T-cell (primary cell): ENCODE results near the gene PDS5A. TPM values are rescaled to one million over a fixed set of nuclear protein-coding genes. Genes with fewer than 3 reads are reported as not detected.
A peak's percentile ranks its signal among the peaks of the same experiment; 100 is the strongest.

Experiments used
- ATAC-seq, 4 experiments: fragments of 200-7000 bp in 3 of 4; fragments of 150-1000 bp in 1 of 4; cut with Tn5 transposase; replicated peaks in 1 of 4; 1 replicate in 3 of 4; 2 replicates in 1 of 4; pipeline ENCODE4 v1.10.0; 2021; ENCODE audit warnings: moderate library complexity in 3 of 4, mild to moderate bottlenecking in 2 of 4, moderate number of reproducible peaks in 1 of 4
- CTCF ChIA-PET, 2 donors: fragments of 300-600 bp; sonication (Branson Sonifier 250); formaldehyde crosslinking; loops; one replicate each; lab custom pipeline; 2022; ENCODE audit warnings: antibody characterized with exemption in 2 of 2; lab: Charles Lee
- POLR2A ChIA-PET, 2 donors: fragments of 300-600 bp; sonication (Branson Sonifier 250); formaldehyde crosslinking; loops; one replicate each; lab custom pipeline; 2022; ENCODE audit warnings: antibody characterized with exemption in 2 of 2; lab: Charles Lee
- DNase-seq, 35 experiments: peaks; one replicate each; pipeline versions ENCODE4 v3.0.0 to v3.0.0-alpha.2; 2013 to 2023
- H3K27ac ChIP-seq: one replicate; pipeline ENCODE4 v1.5.1; 2013; ENCODE audit warnings: low read length
- H3K27me3 ChIP-seq, 2 experiments: replicated peaks in 1 of 2; 1 replicate in 1 of 2; 2 replicates in 1 of 2; pipeline versions ENCODE4 v1.6.1 to v1.7.0; 2013; ENCODE audit warnings: low read length in 1 of 2, mixed read lengths in 1 of 2; ENCODE audit not compliant: control insufficient read depth in 2 of 2, insufficient read depth in 2 of 2; ENCODE audit errors: extremely low read depth in 1 of 2
- H3K36me3 ChIP-seq, 2 donors: 1 replicate in 1 of 2; 2 replicates in 1 of 2; pipeline versions ENCODE4 v1.6.1 to v1.7.0; 2013; ENCODE audit warnings: low read length in 1 of 2; ENCODE audit not compliant: control insufficient read depth in 2 of 2, insufficient read depth in 1 of 2; ENCODE audit errors: extremely low read depth in 1 of 2
- H3K4me1 ChIP-seq, 2 experiments: 1 replicate in 1 of 2; 2 replicates in 1 of 2; pipeline versions ENCODE4 v1.6.1 to v1.7.0; 2013; ENCODE audit warnings: low read length in 2 of 2, mixed read lengths in 1 of 2; ENCODE audit not compliant: insufficient read depth in 2 of 2, control insufficient read depth in 1 of 2; ENCODE audit errors: extremely low read depth in 1 of 2
- H3K4me3 ChIP-seq, 2 donors: 1 replicate in 1 of 2; 2 replicates in 1 of 2; pipeline versions ENCODE4 v1.5.1 to v1.7.0; 2013; ENCODE audit warnings: mild to moderate bottlenecking in 2 of 2, low read length in 1 of 2, moderate library complexity in 1 of 2; ENCODE audit not compliant: control insufficient read depth in 1 of 2; ENCODE audit errors: extremely low read depth in 1 of 2
- H3K9me3 ChIP-seq: 2 replicates; pipeline ENCODE4 v1.7.0; 2013
- H3K27ac Mint-ChIP-seq, 2 donors: one replicate each; pipeline ENCODE4 v1.8.0; 2020 to 2021; ENCODE audit warnings: mild to moderate bottlenecking in 2 of 2, mixed read lengths in 2 of 2
- H3K27me3 Mint-ChIP-seq, 2 donors: one replicate each; pipeline ENCODE4 v1.8.0; 2021 to 2022; ENCODE audit warnings: mixed read lengths in 2 of 2
- H3K36me3 Mint-ChIP-seq: one replicate; pipeline ENCODE4 v1.8.0; 2021; ENCODE audit warnings: mixed read lengths
- H3K4me1 Mint-ChIP-seq, 3 donors: one replicate each; pipeline ENCODE4 v1.8.0; 2020 to 2022; ENCODE audit warnings: mixed read lengths in 3 of 3, mild to moderate bottlenecking in 1 of 3
- H3K4me3 Mint-ChIP-seq, 3 donors: one replicate each; pipeline ENCODE4 v1.8.0; 2020 to 2022; ENCODE audit warnings: mild to moderate bottlenecking in 3 of 3, mixed read lengths in 3 of 3, moderate library complexity in 3 of 3
- H3K9me3 Mint-ChIP-seq, 3 donors: one replicate each; pipeline ENCODE4 v1.8.0; 2020 to 2022; ENCODE audit warnings: mixed read lengths in 3 of 3
- WGBS: methylation state at CpG from one replicate; pipeline ENCODE4 v1.1.5; 2013; ENCODE audit warnings: missing lambda C conversion rate; ENCODE audit not compliant: insufficient coverage; 5-methylcytosine and 5-hydroxymethylcytosine counted together
- total RNA-seq, 35 experiments: library from RNA in 6 of 35; stranded (reverse) in 6 of 35; fragments of 120-200 nt in 1 of 35; gene quantifications; one replicate each; pipeline versions ENCODE4 v1.2.1 to v1.2.4 and lab custom pipeline; 2013 to 2026

PDS5A gene
- total RNA-seq, 5 donors from 2014 or later (not counting 1 experiment from before 2014, with no cell fraction given), result 73.5 to 113 (median 88.5) TPM

GRCh38 chr4:39834269-39834668, 143.4 kb downstream of the PDS5A start:
- no peaks in the 10 kb centered on the region for H3K9me3 Mint-ChIP-seq
- peaks cover 53% of the 10 kb centered on the region for H3K36me3 Mint-ChIP-seq
- Histone ChIP-seq H3K36me3 (peaks cover 5 to 73% of the 10 kb centered on the region in 2 donors), H3K9me3 (no peaks in the 10 kb centered on the region), H3K27me3 (no peaks in the 10 kb centered on the region), H3K27ac (no peak overlapping the region), H3K4me1 (no peaks in the 10 kb centered on the region), H3K4me3 (no peak overlapping the region)
- no CpG with 5 or more reads among the region's 1 CpG for WGBS
- H3K4me1 Mint-ChIP-seq, result no peaks in the 10 kb centered on the region
- H3K4me3 Mint-ChIP-seq, result no peak overlapping the region
- POLR2A ChIA-PET, result interaction anchor here in 1 of 2 donors (0.6 kb wide), 1 partner anchor 140 kb away, joined by 6 read pairs; no protein-coding TSS in a partner anchor
- no peaks in the 10 kb centered on the region for H3K27me3 Mint-ChIP-seq
- H3K27ac Mint-ChIP-seq, result no peak overlapping the region
- no peak for ATAC-seq
- no peak for DNase-seq
- CTCF ChIA-PET, result no interaction called here

- ATAC-seq, result no peak
These were observed 151.9 kb downstream of the PDS5A start for GRCh38 chr4:39825741-39826231.

GRCh38 chr4:39825090-39825489, 152.6 kb downstream of the PDS5A start:
- H3K27ac Mint-ChIP-seq, result no peak overlapping the region
- ATAC-seq (no peak), DNase-seq (no peak)
- Histone ChIP-seq H3K27me3 (no peaks in the 10 kb centered on the region), H3K4me1 (no peaks in the 10 kb centered on the region), H3K36me3 (peaks cover 2 to 46% of the 10 kb centered on the region in 2 donors), H3K9me3 (no peaks in the 10 kb centered on the region), H3K27ac (no peak overlapping the region), H3K4me3 (no peak overlapping the region)
- no peaks in the 10 kb centered on the region for H3K9me3 Mint-ChIP-seq
- no peaks in the 10 kb centered on the region for H3K27me3 Mint-ChIP-seq
- ChIA-PET CTCF (no interaction called here), POLR2A (no interaction called here)
- no peak overlapping the region for H3K4me3 Mint-ChIP-seq
- peaks cover 39% of the 10 kb centered on the region for H3K36me3 Mint-ChIP-seq
- no peaks in the 10 kb centered on the region for H3K4me1 Mint-ChIP-seq
- WGBS, result 100% methylated on average over 3 of the region's 3 CpGs

More at GRCh38 chr4:39825741-39826231, 151.9 kb downstream of the PDS5A start:
- Histone ChIP-seq H3K27me3 (no peaks in the 10 kb centered on the region), H3K9me3 (no peaks in the 10 kb centered on the region), H3K36me3 (peaks cover 3 to 51% of the 10 kb centered on the region in 2 donors), H3K4me3 (no peak overlapping the region), H3K27ac (no peak overlapping the region), H3K4me1 (no peaks in the 10 kb centered on the region)
- Mint-ChIP-seq H3K9me3 (no peaks in the 10 kb centered on the region), H3K36me3 (peaks cover 43% of the 10 kb centered on the region), H3K4me1 (no peaks in the 10 kb centered on the region), H3K27me3 (no peaks in the 10 kb centered on the region), H3K27ac (no peak overlapping the region), H3K4me3 (no peak overlapping the region)
- POLR2A ChIA-PET, result interaction anchor here in 1 of 2 donors (0.6 kb wide), 1 partner anchor 426 kb away, joined by 3 read pairs; no protein-coding TSS in a partner anchor
- 96% methylated on average over 4 of the region's 7 CpGs for WGBS
- no peak for DNase-seq
- CTCF ChIA-PET, result interaction anchor here in 1 of 2 donors (0.7 kb wide), 1 partner anchor 27 kb away, joined by 3 read pairs; no protein-coding TSS in a partner anchor

GRCh38 chr4:39823191-39823590, 154.5 kb downstream of the PDS5A start:
- no CpG with 5 or more reads among the region's 2 CpGs for WGBS
- ChIA-PET CTCF (no interaction called here), POLR2A (interaction anchor here in 1 of 2 donors (0.7 kb wide), 1 partner anchor 687 kb away, joined by 3 read pairs; no protein-coding TSS in a partner anchor)

GRCh38 chr4:39822662-39823061, 155.0 kb downstream of the PDS5A start:
- Mint-ChIP-seq H3K4me1 (no peaks in the 10 kb centered on the region), H3K27ac (no peak overlapping the region), H3K4me3 (no peak overlapping the region), H3K9me3 (no peaks in the 10 kb centered on the region), H3K36me3 (peaks cover 27% of the 10 kb centered on the region), H3K27me3 (no peaks in the 10 kb centered on the region)
- no peak overlapping the region for H3K4me3 ChIP-seq
- H3K4me1 ChIP-seq, result no peaks in the 10 kb centered on the region
- DNase-seq (no peak), ATAC-seq (no peak)
- H3K9me3 ChIP-seq, result no peaks in the 10 kb centered on the region
- peaks cover 2 to 25% of the 10 kb centered on the region in 2 donors for H3K36me3 ChIP-seq
- no peak overlapping the region for H3K27ac ChIP-seq
- CTCF ChIA-PET, result no interaction called here
- POLR2A ChIA-PET, result interaction anchor here in 1 of 2 donors (0.7 kb wide), 1 partner anchor 687 kb away, joined by 3 read pairs; no protein-coding TSS in a partner anchor
- H3K27me3 ChIP-seq, result no peaks in the 10 kb centered on the region

More at GRCh38 chr4:39823191-39823590, 154.5 kb downstream of the PDS5A start:
- ATAC-seq (no peak), DNase-seq (no peak)
- H3K36me3 Mint-ChIP-seq, result peaks cover 30% of the 10 kb centered on the region
- Histone ChIP-seq H3K9me3 (no peaks in the 10 kb centered on the region), H3K36me3 (peaks cover 2 to 31% of the 10 kb centered on the region in 2 donors), H3K27ac (no peak overlapping the region), H3K4me1 (no peaks in the 10 kb centered on the region), H3K27me3 (no peaks in the 10 kb centered on the region), H3K4me3 (no peak overlapping the region)
- H3K27ac Mint-ChIP-seq, result no peak overlapping the region
- no peaks in the 10 kb centered on the region for H3K27me3 Mint-ChIP-seq
- H3K4me3 Mint-ChIP-seq, result no peak overlapping the region
- H3K9me3 Mint-ChIP-seq, result no peaks in the 10 kb centered on the region
- no peaks in the 10 kb centered on the region for H3K4me1 Mint-ChIP-seq

- CTCF ChIA-PET, result no interaction called here
- Mint-ChIP-seq H3K4me3 (no peak overlapping the region), H3K36me3 (peaks cover 23% of the 10 kb centered on the region), H3K27me3 (no peaks in the 10 kb centered on the region), H3K4me1 (no peaks in the 10 kb centered on the region), H3K27ac (peak overlapping the region in 1 of 2 donors; percentile 52), H3K9me3 (no peaks in the 10 kb centered on the region)
- no peak overlapping the region for H3K4me3 ChIP-seq
- H3K27ac ChIP-seq, result no peak overlapping the region
- H3K36me3 ChIP-seq, result peaks cover 2 to 19% of the 10 kb centered on the region in 2 donors
- H3K27me3 ChIP-seq, result no peaks in the 10 kb centered on the region
- ATAC-seq (no peak), DNase-seq (no peak)
- WGBS, result 92% methylated on average over 7 of the region's 9 CpGs
- no peaks in the 10 kb centered on the region for H3K9me3 ChIP-seq
- POLR2A ChIA-PET, result no interaction called here
- H3K4me1 ChIP-seq, result no peaks in the 10 kb centered on the region
These were observed 155.8 kb downstream of the PDS5A start for GRCh38 chr4:39821951-39822350.
